Natural killer cell (primary cell): ENCODE data around the gene S1PR4. TPM values are rescaled to one million over a fixed set of nuclear protein-coding genes. Genes with fewer than 3 reads are reported as not detected.

Experiments used
- ATAC-seq, 3 donors: fragments of 150-1000 bp in 2 of 3; fragments of 200-7000 bp in 1 of 3; cut with Tn5 transposase; 1 replicate in 1 of 3; 2 replicates in 2 of 3; pipeline ENCODE4 v1.10.0; 2021; ENCODE audit warnings: mild to moderate bottlenecking in 2 of 3, moderate library complexity in 2 of 3
- DNase-seq, 2 donors: peaks; one replicate each; pipeline versions ENCODE4 v3.0.0 to v3.0.0-alpha.2; 2013 to 2021; ENCODE audit warnings: mixed read lengths in 1 of 2
- H3K27ac ChIP-seq: one replicate; pipeline ENCODE4 v1.5.1; 2013; ENCODE audit warnings: mild to moderate bottlenecking, low read length
- H3K27me3 ChIP-seq: one replicate; pipeline ENCODE4 v1.6.1; 2013; ENCODE audit warnings: low read length; ENCODE audit not compliant: control insufficient read depth, insufficient read depth
- H3K36me3 ChIP-seq: one replicate; pipeline ENCODE4 v1.6.1; 2013; ENCODE audit warnings: low read length; ENCODE audit not compliant: control insufficient read depth, insufficient read depth
- H3K4me1 ChIP-seq: one replicate; pipeline ENCODE4 v1.6.1; 2013; ENCODE audit warnings: low read length; ENCODE audit not compliant: control insufficient read depth, insufficient read depth
- H3K4me3 ChIP-seq: one replicate; pipeline ENCODE4 v1.5.1; 2013; ENCODE audit warnings: low read length
- H3K9me3 ChIP-seq: one replicate; pipeline ENCODE4 v1.6.1; 2013; ENCODE audit warnings: low read length; ENCODE audit not compliant: control insufficient read depth, insufficient read depth
- H3K27ac Mint-ChIP-seq, 2 donors: one replicate each; pipeline ENCODE4 v1.8.0; 2022; ENCODE audit warnings: mild to moderate bottlenecking in 2 of 2, mixed read lengths in 2 of 2, moderate library complexity in 1 of 2
- H3K27me3 Mint-ChIP-seq, 2 donors: one replicate each; pipeline ENCODE4 v1.8.0; 2022; ENCODE audit warnings: low read depth in 2 of 2, mixed read lengths in 2 of 2
- H3K36me3 Mint-ChIP-seq: one replicate; pipeline ENCODE4 v1.8.0; 2022; ENCODE audit warnings: mixed read lengths
- H3K4me1 Mint-ChIP-seq, 2 donors: one replicate each; pipeline ENCODE4 v1.8.0; 2022; ENCODE audit warnings: mixed read lengths in 2 of 2
- H3K4me3 Mint-ChIP-seq: one replicate; pipeline ENCODE4 v1.8.0; 2022; ENCODE audit warnings: mild to moderate bottlenecking, moderate library complexity, mixed read lengths
- H3K9me3 Mint-ChIP-seq, 2 donors: one replicate each; pipeline ENCODE4 v1.8.0; 2022; ENCODE audit warnings: mixed read lengths in 2 of 2
- WGBS: methylation state at CpG from one replicate; pipeline ENCODE4 v1.1.7; 2013; ENCODE audit warnings: missing lambda C conversion rate; ENCODE audit not compliant: insufficient coverage; 5-methylcytosine and 5-hydroxymethylcytosine counted together
- intact Hi-C: fragments of 100-400 bp; cut with micrococcal nuclease; formaldehyde crosslinking; loops from one replicate; pipeline ENCODE4 v1.14.2; 2022
- total RNA-seq, 4 donors: library from RNA; stranded (reverse); fragments of 120-200 nt in 1 of 4; gene quantifications; one replicate each; pipeline versions ENCODE4 v1.2.3 to v1.2.4, GENCODE V29; 2013 to 2022
- TF ChIP-seq, protein P1 (sequence below): fragments of 200-600 bp; IDR thresholded peaks from one replicate; pipeline ENCODE4 v1.8.0; 2022; ENCODE audit warnings: antibody characterized with exemption

S1PR4 gene
- total RNA-seq, 3 donors from 2014 or later (not counting 1 experiment from before 2014, with no cell fraction given), result 37.1 to 60.4 (median 51.7) TPM

DNA sequence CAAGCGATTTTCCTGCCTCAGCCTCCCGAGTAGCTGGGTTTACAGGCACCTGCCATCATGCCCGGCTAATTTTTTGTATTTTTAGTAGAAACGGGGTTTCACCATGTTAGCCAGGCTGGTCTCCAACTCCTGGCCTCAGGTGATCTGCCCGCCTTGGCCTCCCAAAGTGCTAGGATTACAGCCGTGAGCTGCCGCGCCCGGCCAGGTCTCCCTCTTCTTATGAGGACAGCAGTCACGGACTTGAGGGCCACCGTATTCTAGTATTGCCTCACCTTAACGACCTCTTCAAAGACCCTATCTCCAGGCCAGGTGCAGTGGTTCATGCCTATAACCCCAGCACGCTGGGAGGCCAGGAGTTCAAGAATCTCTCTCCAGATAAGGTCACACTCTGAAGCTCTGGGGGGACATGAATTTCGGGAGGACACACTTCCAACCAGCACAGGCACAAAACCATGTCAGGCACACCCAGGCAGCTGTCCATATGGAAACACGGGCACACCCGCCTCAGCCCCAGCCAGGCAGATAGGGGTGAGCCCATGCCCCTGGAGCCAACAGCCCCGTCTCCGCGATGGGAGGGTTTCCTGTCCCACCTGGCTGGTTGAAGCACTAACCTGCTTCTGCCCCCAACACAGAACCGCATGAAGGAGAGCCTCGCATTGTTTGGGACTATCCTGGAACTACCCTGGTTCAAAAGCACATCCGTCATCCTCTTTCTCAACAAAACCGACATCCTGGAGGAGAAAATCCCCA is 21.3 kb upstream of the S1PR4 start:
- DNase-seq (no peak), ATAC-seq (no peak)
- no peak overlapping the region for H3K27ac Mint-ChIP-seq
- no peaks in the 10 kb centered on the region for H3K27me3 ChIP-seq
- no peaks in the 10 kb centered on the region for H3K4me1 Mint-ChIP-seq
- H3K36me3 Mint-ChIP-seq, result no peaks in the 10 kb centered on the region
- TF ChIP-seq, protein P1, sequence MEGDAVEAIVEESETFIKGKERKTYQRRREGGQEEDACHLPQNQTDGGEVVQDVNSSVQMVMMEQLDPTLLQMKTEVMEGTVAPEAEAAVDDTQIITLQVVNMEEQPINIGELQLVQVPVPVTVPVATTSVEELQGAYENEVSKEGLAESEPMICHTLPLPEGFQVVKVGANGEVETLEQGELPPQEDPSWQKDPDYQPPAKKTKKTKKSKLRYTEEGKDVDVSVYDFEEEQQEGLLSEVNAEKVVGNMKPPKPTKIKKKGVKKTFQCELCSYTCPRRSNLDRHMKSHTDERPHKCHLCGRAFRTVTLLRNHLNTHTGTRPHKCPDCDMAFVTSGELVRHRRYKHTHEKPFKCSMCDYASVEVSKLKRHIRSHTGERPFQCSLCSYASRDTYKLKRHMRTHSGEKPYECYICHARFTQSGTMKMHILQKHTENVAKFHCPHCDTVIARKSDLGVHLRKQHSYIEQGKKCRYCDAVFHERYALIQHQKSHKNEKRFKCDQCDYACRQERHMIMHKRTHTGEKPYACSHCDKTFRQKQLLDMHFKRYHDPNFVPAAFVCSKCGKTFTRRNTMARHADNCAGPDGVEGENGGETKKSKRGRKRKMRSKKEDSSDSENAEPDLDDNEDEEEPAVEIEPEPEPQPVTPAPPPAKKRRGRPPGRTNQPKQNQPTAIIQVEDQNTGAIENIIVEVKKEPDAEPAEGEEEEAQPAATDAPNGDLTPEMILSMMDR, result no peak
- intact Hi-C loops, result no loop called here
- no peak overlapping the region for H3K27ac ChIP-seq
- H3K4me3 ChIP-seq, result no peak overlapping the region
- no peak overlapping the region for H3K4me3 Mint-ChIP-seq
- no peaks in the 10 kb centered on the region for H3K36me3 ChIP-seq
- peaks cover 17% of the 10 kb centered on the region for H3K4me1 ChIP-seq
- 95% methylated on average over 23 of the region's 23 CpGs for WGBS
- no peaks in the 10 kb centered on the region for H3K27me3 Mint-ChIP-seq
- peaks cover 0 to 2% of the 10 kb centered on the region in 2 donors for H3K9me3 Mint-ChIP-seq
- no peaks in the 10 kb centered on the region for H3K9me3 ChIP-seq

DNA sequence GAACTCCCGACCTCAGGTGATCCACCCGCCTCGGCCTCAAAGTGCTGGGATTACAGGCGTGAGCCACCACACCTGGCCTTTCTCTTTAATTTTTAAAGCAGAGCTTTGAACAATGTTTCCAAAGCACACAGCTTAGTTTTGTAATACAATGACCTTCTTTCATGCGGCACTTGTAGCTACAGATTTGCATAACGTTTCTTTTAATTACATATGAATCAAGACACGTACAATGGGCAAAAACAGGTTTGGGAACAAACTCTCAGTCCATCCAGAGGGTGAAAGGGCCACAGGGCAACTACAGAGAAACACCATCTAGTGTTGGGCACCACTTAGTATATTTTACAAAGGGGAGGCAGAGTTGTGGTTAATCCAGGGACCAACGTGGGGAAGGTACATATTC is 19.0 kb upstream of the S1PR4 start:
- no peaks in the 10 kb centered on the region for H3K9me3 ChIP-seq
- DNase-seq (no peak), ATAC-seq (no peak)
- Mint-ChIP-seq H3K27ac (no peak overlapping the region), H3K4me3 (no peak overlapping the region), H3K27me3 (no peaks in the 10 kb centered on the region), H3K9me3 (peaks cover 0 to 2% of the 10 kb centered on the region in 2 donors), H3K36me3 (no peaks in the 10 kb centered on the region), H3K4me1 (peaks cover 5 to 7% of the 10 kb centered on the region in 2 donors)
- TF ChIP-seq, protein P1, result no peak
- WGBS, result 95% methylated on average over 7 of the region's 8 CpGs
- no peaks in the 10 kb centered on the region for H3K36me3 ChIP-seq
- no peak overlapping the region for H3K27ac ChIP-seq
- intact Hi-C loops, result no loop called here
- H3K27me3 ChIP-seq, result no peaks in the 10 kb centered on the region
- peaks cover 31% of the 10 kb centered on the region for H3K4me1 ChIP-seq
- no peak overlapping the region for H3K4me3 ChIP-seq

DNA sequence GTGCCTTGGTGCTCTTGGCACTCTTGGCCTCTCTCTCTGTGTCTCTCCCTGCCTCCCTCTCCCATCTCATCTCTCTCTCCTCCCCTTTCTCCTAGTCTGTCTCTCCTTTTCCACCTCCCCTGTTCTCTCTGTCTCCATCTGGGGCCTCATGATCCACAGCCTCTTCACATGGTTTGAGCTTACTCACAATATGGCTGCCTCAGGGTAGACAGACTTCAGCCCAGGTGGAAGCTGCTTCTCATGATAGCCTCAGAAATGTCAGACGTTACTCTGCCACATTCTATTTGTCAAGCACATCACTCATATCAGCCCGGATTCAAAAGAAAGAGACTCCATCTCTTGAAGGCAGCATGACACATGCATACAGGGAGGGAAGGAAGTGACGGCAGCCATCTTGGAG is 18.4 kb upstream of the S1PR4 start:
- Mint-ChIP-seq H3K36me3 (no peaks in the 10 kb centered on the region), H3K9me3 (peaks cover 0 to 2% of the 10 kb centered on the region in 2 donors), H3K4me1 (peaks cover 5 to 7% of the 10 kb centered on the region in 2 donors), H3K27me3 (no peaks in the 10 kb centered on the region), H3K4me3 (no peak overlapping the region), H3K27ac (no peak overlapping the region)
- no peaks in the 10 kb centered on the region for H3K9me3 ChIP-seq
- no peaks in the 10 kb centered on the region for H3K27me3 ChIP-seq
- H3K4me3 ChIP-seq, result no peak overlapping the region
- no peak for ATAC-seq
- no peaks in the 10 kb centered on the region for H3K36me3 ChIP-seq
- TF ChIP-seq, protein P1, result no peak
- H3K4me1 ChIP-seq, result peaks cover 31% of the 10 kb centered on the region
- intact Hi-C loops, result loop anchor here (5.0 kb wide), 1 partner anchor 83 kb away; no protein-coding TSS in a partner anchor
- DNase-seq, result no peak
- 97% methylated on average over 3 of the region's 3 CpGs for WGBS
- no peak overlapping the region for H3K27ac ChIP-seq
